Measurements from ENCODE around the gene IL17C.
"Not testable (repeated sequence)": the region's sequence is repeated elsewhere in the genome, so short reads cannot be mapped to it uniquely, and the experiment has no call there.

The IL17C gene

GRCh38 chr16:88608076-88608475 is 30.3 kb upstream of the IL17C start:
- Histone ChIP-seq H3K4me1 (ENCODE audit: control extremely low read depth in 1 of 4, control insufficient read depth in 4 of 4, insufficient read depth in 4 of 4, low read length in 3 of 4) (peaks cover 0 to 2% (median 0%) of the 10 kb centered on the region in 4 experiments), H3K27me3 (replicated peaks in 2 of 5; ENCODE audit: control insufficient read depth in 4 of 5, insufficient read depth in 5 of 5, low read length in 4 of 5) (no peaks in the 10 kb centered on the region), H3K9me3 (ENCODE audit: control extremely low read depth in 1 of 5, control insufficient read depth in 4 of 5, insufficient read depth in 2 of 5, low read depth in 1 of 5, low read length in 4 of 5) (no peaks in the 10 kb centered on the region), H3K4me3 (ENCODE audit: control insufficient read depth in 1 of 7, extremely low read depth in 1 of 7, insufficient read depth in 4 of 7, low read depth in 2 of 7, low read length in 6 of 7) (no peak overlapping the region), H3K36me3 (ENCODE audit: control insufficient read depth in 4 of 4, insufficient read depth in 4 of 4, low read length in 3 of 4) (peaks cover 25 to 81% (median 61%) of the 10 kb centered on the region in 4 experiments), H3K27ac (ENCODE audit: insufficient read depth in 1 of 2, low read depth in 1 of 2, low read length in 2 of 2, poor library complexity in 1 of 2, severe bottlenecking in 2 of 2) (no peak overlapping the region)
- ChIA-PET CTCF (interaction anchor here (1.5 kb wide), 1 partner anchor 12 kb away, joined by 4 read pairs; no protein-coding TSS in a partner anchor), POLR2A (no interaction called here)
- DNase-seq: no peak
- 97% methylated on average over 6 of the region's 6 CpGs for WGBS (ENCODE audit: insufficient coverage)

GRCh38 chr16:88609426-88609825 is 28.9 kb upstream of the IL17C start:
- POLR2A ChIA-PET: not testable (repeated sequence)
- 91% methylated on average over 3 of the region's 8 CpGs for WGBS (ENCODE audit: insufficient coverage)

GRCh38 chr16:88610080-88610479 is 28.3 kb upstream of the IL17C start:
- no peaks in the 10 kb centered on the region for H3K27me3 ChIP-seq (replicated peaks in 2 of 5; ENCODE audit: control insufficient read depth in 4 of 5, insufficient read depth in 5 of 5, low read length in 4 of 5)
- ChIA-PET POLR2A (no interaction called here), CTCF (no interaction called here)
- no peak overlapping the region for H3K4me3 ChIP-seq (ENCODE audit: control insufficient read depth in 1 of 7, extremely low read depth in 1 of 7, insufficient read depth in 4 of 7, low read depth in 2 of 7, low read length in 6 of 7)
- H3K27ac ChIP-seq (ENCODE audit: insufficient read depth in 1 of 2, low read depth in 1 of 2, low read length in 2 of 2, poor library complexity in 1 of 2, severe bottlenecking in 2 of 2): no peak overlapping the region
- peaks cover 22 to 81% (median 63%) of the 10 kb centered on the region in 4 experiments for H3K36me3 ChIP-seq (ENCODE audit: control insufficient read depth in 4 of 4, insufficient read depth in 4 of 4, low read length in 3 of 4)
- no peak for DNase-seq
- WGBS (ENCODE audit: insufficient coverage): 96% methylated on average over 6 of the region's 6 CpGs
- H3K9me3 ChIP-seq (ENCODE audit: control extremely low read depth in 1 of 5, control insufficient read depth in 4 of 5, insufficient read depth in 2 of 5, low read depth in 1 of 5, low read length in 4 of 5): no peaks in the 10 kb centered on the region
- peaks cover 0 to 2% (median 0%) of the 10 kb centered on the region in 4 experiments for H3K4me1 ChIP-seq (ENCODE audit: control extremely low read depth in 1 of 4, control insufficient read depth in 4 of 4, insufficient read depth in 4 of 4, low read length in 3 of 4)

More at GRCh38 chr16:88609426-88609825, 28.9 kb upstream of the IL17C start:
- not testable (repeated sequence) for H3K9me3 ChIP-seq (ENCODE audit: control extremely low read depth in 1 of 5, control insufficient read depth in 4 of 5, insufficient read depth in 2 of 5, low read depth in 1 of 5, low read length in 4 of 5); DNase-seq; H3K27ac ChIP-seq (ENCODE audit: insufficient read depth in 1 of 2, low read depth in 1 of 2, low read length in 2 of 2, poor library complexity in 1 of 2, severe bottlenecking in 2 of 2); H3K4me1 ChIP-seq (ENCODE audit: control extremely low read depth in 1 of 4, control insufficient read depth in 4 of 4, insufficient read depth in 4 of 4, low read length in 3 of 4); H3K27me3 ChIP-seq (replicated peaks in 2 of 5; ENCODE audit: control insufficient read depth in 4 of 5, insufficient read depth in 5 of 5, low read length in 4 of 5); H3K4me3 ChIP-seq (ENCODE audit: control insufficient read depth in 1 of 7, extremely low read depth in 1 of 7, insufficient read depth in 4 of 7, low read depth in 2 of 7, low read length in 6 of 7)
- peaks cover 28 to 87% (median 68%) of the 10 kb centered on the region in 4 experiments for H3K36me3 ChIP-seq (ENCODE audit: control insufficient read depth in 4 of 4, insufficient read depth in 4 of 4, low read length in 3 of 4)
- CTCF ChIA-PET: interaction anchor here (1.3 to 1.5 kb wide), 2 partner anchors 10 to 14 kb away, joined by 4 to 5 read pairs; no protein-coding TSS in a partner anchor

GRCh38 chr16:88610909-88611812 is 27.2 kb upstream of the IL17C start:
- peaks cover 0 to 2% (median 0%) of the 10 kb centered on the region in 4 experiments for H3K4me1 ChIP-seq (ENCODE audit: control extremely low read depth in 1 of 4, control insufficient read depth in 4 of 4, insufficient read depth in 4 of 4, low read length in 3 of 4)
- H3K27ac ChIP-seq (ENCODE audit: insufficient read depth in 1 of 2, low read depth in 1 of 2, low read length in 2 of 2, poor library complexity in 1 of 2, severe bottlenecking in 2 of 2): no peak overlapping the region
- CTCF ChIA-PET: no interaction called here
- H3K36me3 ChIP-seq (ENCODE audit: control insufficient read depth in 4 of 4, insufficient read depth in 4 of 4, low read length in 3 of 4): peaks cover 16 to 80% (median 62%) of the 10 kb centered on the region in 4 experiments
- POLR2A ChIA-PET: no interaction called here
- H3K9me3 ChIP-seq (ENCODE audit: control extremely low read depth in 1 of 5, control insufficient read depth in 4 of 5, insufficient read depth in 2 of 5, low read depth in 1 of 5, low read length in 4 of 5): no peaks in the 10 kb centered on the region
- no peak overlapping the region for H3K4me3 ChIP-seq (ENCODE audit: control insufficient read depth in 1 of 7, extremely low read depth in 1 of 7, insufficient read depth in 4 of 7, low read depth in 2 of 7, low read length in 6 of 7)
- no peak for DNase-seq
- no peaks in the 10 kb centered on the region for H3K27me3 ChIP-seq (replicated peaks in 2 of 5; ENCODE audit: control insufficient read depth in 4 of 5, insufficient read depth in 5 of 5, low read length in 4 of 5)
- 97% methylated on average over 41 of the region's 49 CpGs for WGBS (ENCODE audit: insufficient coverage)

- H3K4me3 ChIP-seq (ENCODE audit: control insufficient read depth in 1 of 7, extremely low read depth in 1 of 7, insufficient read depth in 4 of 7, low read depth in 2 of 7, low read length in 6 of 7): no peak overlapping the region
- CTCF ChIA-PET: interaction anchor here (1.2 kb wide), 1 partner anchor 20 kb away, joined by 3 read pairs; no protein-coding TSS in a partner anchor
- POLR2A ChIA-PET: no interaction called here
- H3K27me3 ChIP-seq (replicated peaks in 2 of 5; ENCODE audit: control insufficient read depth in 4 of 5, insufficient read depth in 5 of 5, low read length in 4 of 5): no peaks in the 10 kb centered on the region
- no peaks in the 10 kb centered on the region for H3K4me1 ChIP-seq (ENCODE audit: control extremely low read depth in 1 of 4, control insufficient read depth in 4 of 4, insufficient read depth in 4 of 4, low read length in 3 of 4)
- H3K36me3 ChIP-seq (ENCODE audit: control insufficient read depth in 4 of 4, insufficient read depth in 4 of 4, low read length in 3 of 4): peaks cover 12 to 78% (median 60%) of the 10 kb centered on the region in 4 experiments
- DNase-seq: no peak
- WGBS (ENCODE audit: insufficient coverage): no CpG with 5 or more reads among the region's 10 CpGs
- no peak overlapping the region for H3K27ac ChIP-seq (ENCODE audit: insufficient read depth in 1 of 2, low read depth in 1 of 2, low read length in 2 of 2, poor library complexity in 1 of 2, severe bottlenecking in 2 of 2)
- H3K9me3 ChIP-seq (ENCODE audit: control extremely low read depth in 1 of 5, control insufficient read depth in 4 of 5, insufficient read depth in 2 of 5, low read depth in 1 of 5, low read length in 4 of 5): no peaks in the 10 kb centered on the region
These were observed 25.1 kb upstream of the IL17C start for GRCh38 chr16:88613293-88613692.

- Histone ChIP-seq H3K4me3 (ENCODE audit: control insufficient read depth in 1 of 7, extremely low read depth in 1 of 7, insufficient read depth in 4 of 7, low read depth in 2 of 7, low read length in 6 of 7) (no peak overlapping the region), H3K4me1 (ENCODE audit: control extremely low read depth in 1 of 4, control insufficient read depth in 4 of 4, insufficient read depth in 4 of 4, low read length in 3 of 4) (no peaks in the 10 kb centered on the region), H3K36me3 (ENCODE audit: control insufficient read depth in 4 of 4, insufficient read depth in 4 of 4, low read length in 3 of 4) (peaks cover 9 to 78% (median 61%) of the 10 kb centered on the region in 4 experiments), H3K27ac (ENCODE audit: insufficient read depth in 1 of 2, low read depth in 1 of 2, low read length in 2 of 2, poor library complexity in 1 of 2, severe bottlenecking in 2 of 2) (no peak overlapping the region), H3K27me3 (replicated peaks in 2 of 5; ENCODE audit: control insufficient read depth in 4 of 5, insufficient read depth in 5 of 5, low read length in 4 of 5) (no peaks in the 10 kb centered on the region), H3K9me3 (ENCODE audit: control extremely low read depth in 1 of 5, control insufficient read depth in 4 of 5, insufficient read depth in 2 of 5, low read depth in 1 of 5, low read length in 4 of 5) (no peaks in the 10 kb centered on the region)
- ChIA-PET POLR2A (no interaction called here), CTCF (no interaction called here)
- 96% methylated on average over 14 of the region's 19 CpGs for WGBS (ENCODE audit: insufficient coverage)
- no peak for DNase-seq
These were observed 24.2 kb upstream of the IL17C start for GRCh38 chr16:88613911-88614817.
